Panc1 (cell line): ENCODE data around the gene ST3GAL4. TPM values are rescaled to one million over a fixed set of nuclear protein-coding genes. Genes with fewer than 3 reads are reported as not detected.

ENCODE experiments used
- ATAC-seq: fragments of 200-7000 bp; cut with Tn5 transposase; 2 replicates; pipeline ENCODE4 v1.9.1; 2020; ENCODE audit warnings: mild to moderate bottlenecking, moderate library complexity
- BruUV-seq: library from RNA; stranded (reverse); fragments of 400-500 nt; replicated peaks from 2 replicates; lab custom pipeline; 2021; lab: Mats Ljungman, UMichigan
- CTCF ChIA-PET: fragments of 300-600 bp; sonication (Branson Sonifier 250); formaldehyde crosslinking; loops from one replicate; lab custom pipeline; 2022; ENCODE audit warnings: antibody characterized with exemption; lab: Charles Lee
- POLR2A ChIA-PET: fragments of 300-600 bp; sonication (Branson Sonifier 250); formaldehyde crosslinking; loops from one replicate; lab custom pipeline; 2022; ENCODE audit warnings: antibody characterized with exemption; lab: Charles Lee
- DNase-seq: peaks from one replicate; pipeline ENCODE4 v3.0.0-alpha.2; 2010; ENCODE audit warnings: low read depth, low spot score
- H3K27ac ChIP-seq: 2 replicates; pipeline ENCODE4 v1.5.1; 2011; ENCODE audit warnings: mild to moderate bottlenecking, low read length, inconsistent platforms
- H3K27me3 ChIP-seq: fragments of 200-500 bp; sonication (Bioruptor generic); 2 replicates; pipeline ENCODE4 v1.6.0; 2014; ENCODE audit warnings: low read length, inconsistent platforms; ENCODE audit not compliant: control insufficient read depth, insufficient read depth
- H3K36me3 ChIP-seq: fragments of 200-500 bp; sonication (Bioruptor generic); 2 replicates; pipeline ENCODE4 v1.5.1; 2014; ENCODE audit warnings: inconsistent platforms, mild to moderate bottlenecking, low read length, moderate library complexity; ENCODE audit not compliant: control insufficient read depth, insufficient read depth
- H3K4me1 ChIP-seq: 2 replicates; pipeline ENCODE4 v1.5.1; 2011; ENCODE audit warnings: inconsistent platforms, mild to moderate bottlenecking, low read length, moderate library complexity; ENCODE audit not compliant: control insufficient read depth, insufficient read depth
- H3K4me3 ChIP-seq, 2 experiments: 2 replicates each; pipeline ENCODE4 v1.5.1; 2011 to 2012; ENCODE audit warnings: low read depth in 2 of 2, low read length in 2 of 2, mild to moderate bottlenecking in 2 of 2, inconsistent platforms in 1 of 2, moderate library complexity in 1 of 2
- H3K9me3 ChIP-seq: fragments of 200-500 bp; sonication (Bioruptor generic); 2 replicates; pipeline ENCODE4 v1.5.1; 2014; ENCODE audit warnings: low read depth, mild to moderate bottlenecking, inconsistent platforms, low read length, moderate library complexity; ENCODE audit not compliant: control insufficient read depth, insufficient read depth
- CTCF ChIP-seq: fragments of 450-650 bp; IDR thresholded peaks from 2 replicates; pipeline ENCODE4 v1.5.1; 2017; ENCODE audit warnings: mild to moderate bottlenecking
- POLR2AphosphoS5 ChIP-seq: IDR thresholded peaks from 2 replicates; pipeline ENCODE4 v1.6.1; 2012; ENCODE audit warnings: mild to moderate bottlenecking, low read depth, low read length, moderate library complexity
- REST ChIP-seq, 2 experiments: IDR thresholded peaks; 2 replicates each; pipeline ENCODE4 v1.6.1; 2011 to 2012; ENCODE audit warnings: low read depth in 2 of 2, control low read depth in 1 of 2, low read length in 1 of 2, mild to moderate bottlenecking in 1 of 2, moderate library complexity in 1 of 2; ENCODE audit not compliant: insufficient read depth in 1 of 2
- SIN3A ChIP-seq: IDR thresholded peaks from 2 replicates; pipeline ENCODE4 v1.6.1; 2012; ENCODE audit warnings: low read depth, mild to moderate bottlenecking, low read length, moderate library complexity, borderline replicate concordance; ENCODE audit not compliant: insufficient read depth
- TCF7L2 ChIP-seq: IDR thresholded peaks from 2 replicates; pipeline ENCODE4 v1.6.1; 2011; ENCODE audit warnings: mild to moderate bottlenecking, low read depth, low read length, inconsistent platforms
- in situ Hi-C: cut with HindIII; loops from 2 replicates; pipeline ENCODE4 v1.10.0; 2016; ENCODE audit warnings: low sequenced_read_pairs, low pct_unique_long_range_greater_than_20kb
- intact Hi-C: fragments of 100-400 bp; cut with micrococcal nuclease; formaldehyde crosslinking; loops from one replicate; pipeline ENCODE4 v1.10.0; 2022; ENCODE audit not compliant: unreplicated experiment
- total RNA-seq: library from RNA; stranded (reverse); gene quantifications from one replicate; pipeline ENCODE4 v1.2.1, GENCODE V29; 2021; ENCODE audit not compliant: unreplicated experiment

Gene ST3GAL4
- total RNA-seq, 1 experiment from 2014 or later, result 56.6 TPM

- Histone ChIP-seq H3K4me3 (no peak overlapping the region), H3K4me1 (no peaks in the 10 kb centered on the region), H3K27ac (no peak overlapping the region), H3K9me3 (no peaks in the 10 kb centered on the region), H3K27me3 (no peaks in the 10 kb centered on the region), H3K36me3 (peaks cover 3% of the 10 kb centered on the region; the same call in 1 of the 2 replicates)
- in situ Hi-C loops, result no loop called here
- DNase-seq (no peak), ATAC-seq (no peak)
- POLR2A ChIA-PET, result no interaction called here
- no TSS peak for BruUV-seq
- CTCF ChIA-PET, result interaction anchor here (0.5 kb wide), 1 partner anchor 98 kb away, joined by 4 read pairs; no protein-coding TSS in a partner anchor
- intact Hi-C loops, result no loop called here
- TF ChIP-seq TCF7L2 (no peak), REST (IDR thresholded peaks at IDR 0.05; ENCODE audit: insufficient read depth in 1 of 2, low read depth in 2 of 2, low read length in 1 of 2) (no peak), SIN3A (no peak), CTCF (no peak), POLR2AphosphoS5 (no peak)
Measured at GRCh38 chr11:126413426-126413825, 57.9 kb downstream of the ST3GAL4 start.

- no peak for ATAC-seq
- in situ Hi-C loops (no loop called here), intact Hi-C loops (no loop called here)
- CTCF ChIA-PET, result no interaction called here
- no peak for DNase-seq
- TF ChIP-seq TCF7L2, result no peak
- TF ChIP-seq CTCF, result no peak
- TF ChIP-seq POLR2AphosphoS5, result no peak
- no peak for TF ChIP-seq REST (IDR thresholded peaks at IDR 0.05; ENCODE audit: insufficient read depth in 1 of 2, low read depth in 2 of 2, low read length in 1 of 2)
- no peak for TF ChIP-seq SIN3A
- BruUV-seq, result no TSS peak
- H3K27me3 ChIP-seq, result no peaks in the 10 kb centered on the region
- no peak overlapping the region for H3K4me3 ChIP-seq
- no peak overlapping the region for H3K27ac ChIP-seq
- H3K9me3 ChIP-seq, result no peaks in the 10 kb centered on the region
- peaks cover 3% of the 10 kb centered on the region; the same call in 1 of the 2 replicates for H3K36me3 ChIP-seq
- no peaks in the 10 kb centered on the region for H3K4me1 ChIP-seq
- POLR2A ChIA-PET, result no interaction called here
Measured at GRCh38 chr11:126413843-126414405, 58.4 kb downstream of the ST3GAL4 start.
